Tibial nerve (tissue), 3 donors: ENCODE results near the gene NANOG.
"Not testable (repeated sequence)": the region's sequence is repeated elsewhere in the genome, so short reads cannot be mapped to it uniquely, and the experiment has no call there.

Experiments
- CTCF ChIP-seq, 5 experiments: fragments of 200-600 bp in 3 of 5; fragments of 450-650 bp in 2 of 5; sonication (generic) in 3 of 5; IDR thresholded peaks; one replicate each; pipeline ENCODE4 v1.5.1; 2016 to 2019; ENCODE audit warnings: antibody characterized with exemption in 5 of 5, mild to moderate bottlenecking in 3 of 5, moderate library complexity in 2 of 5
- POLR2A ChIP-seq, 2 donors: fragments of 450-650 bp; IDR thresholded peaks; one replicate each; pipeline ENCODE4 v1.6.1; 2017; ENCODE audit warnings: antibody characterized with exemption in 2 of 2, mild to moderate bottlenecking in 2 of 2, moderate library complexity in 2 of 2

- not testable (repeated sequence) for TF ChIP-seq POLR2A, CTCF (IDR thresholded peaks at IDR 0.05)
These were observed 50.6 kb downstream of the NANOG start for GRCh38 chr12:7839848-7840247.
